Measurements from ENCODE around the gene CLGN.

Gene CLGN

DNA sequence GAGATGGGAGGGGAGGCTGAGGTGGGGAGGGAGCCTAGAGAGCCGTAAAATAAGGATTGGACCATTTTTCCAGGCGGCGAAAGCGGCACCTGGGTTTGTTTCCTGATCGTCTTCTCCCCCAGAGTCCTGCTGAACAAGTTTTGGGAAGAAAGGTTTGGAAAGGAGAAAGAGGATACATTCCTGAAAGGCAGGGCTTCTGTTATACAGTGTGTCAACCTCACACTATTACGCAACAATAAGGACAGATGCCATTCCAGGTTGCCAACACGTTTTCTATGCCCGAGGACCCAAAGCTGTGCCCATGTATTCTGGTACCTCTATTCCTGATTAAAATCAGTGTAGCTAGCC, 53.3 kb downstream of the CLGN start:
- no peak for DNase-seq

- peak; percentile 22 for DNase-seq
Measured at GRCh38 chr4:140373328-140374129, 53.9 kb downstream of the CLGN start, which contains the start of gene SCOC. Gene SCOC (plus strand): TSS chr4:140373646. CDS start chr4:140379171, 5,525 bp downstream.

DNA sequence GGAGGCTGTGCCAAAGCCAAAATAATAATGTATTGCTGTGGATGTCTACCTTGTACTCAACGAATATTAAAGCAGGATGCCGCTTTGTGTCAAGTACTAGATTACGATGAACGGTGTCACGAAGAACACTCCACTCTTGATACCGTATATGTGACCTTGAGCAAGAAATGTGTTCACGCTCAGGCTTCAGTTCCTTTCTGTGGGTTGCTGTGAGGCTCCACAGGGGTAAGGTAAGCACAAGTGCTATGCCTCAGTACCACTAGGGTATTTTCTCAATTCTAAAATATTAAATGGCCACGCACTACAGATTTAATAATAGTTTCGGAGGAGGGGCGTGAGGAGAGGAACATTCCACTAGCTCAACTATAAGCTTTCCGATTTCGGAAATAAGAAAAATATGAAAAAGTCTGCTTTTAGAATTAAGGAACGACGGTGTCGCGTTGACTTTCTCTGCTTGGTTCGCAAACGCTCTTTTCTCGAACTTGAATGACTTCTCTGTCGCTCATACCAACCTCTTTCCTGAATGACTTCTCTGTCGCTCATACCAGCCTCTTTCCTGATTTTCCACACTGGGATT, 54.6 kb downstream of the CLGN start:
- no peak for DNase-seq

- no peak for DNase-seq
Measured at GRCh38 chr4:140368686-140369085, 58.8 kb downstream of the CLGN start.

DNA sequence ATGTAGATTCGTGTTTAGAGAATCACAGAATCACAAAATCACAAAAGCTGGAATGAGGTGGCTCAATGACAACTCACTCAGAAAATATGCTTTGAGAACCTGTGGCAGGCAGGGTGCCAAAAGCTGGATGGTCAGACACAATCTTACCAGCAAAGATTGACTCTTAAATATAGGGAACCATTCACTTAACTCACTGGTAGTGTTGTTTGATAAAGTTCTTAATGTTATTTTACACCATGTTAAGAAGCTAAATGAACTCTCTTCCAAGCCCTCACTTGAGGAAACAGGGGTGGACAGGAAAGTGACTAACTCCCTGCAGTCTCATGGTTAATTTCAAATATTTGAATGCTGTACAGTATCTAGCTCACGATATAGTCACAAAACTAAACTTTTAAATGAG, 59.7 kb downstream of the CLGN start:
- DNase-seq = no peak

GRCh38 chr4:140363558-140363957, 63.9 kb downstream of the CLGN start:
- no peak for DNase-seq

- DNase-seq = no peak
Measured at GRCh38 chr4:140363051-140363450, 64.4 kb downstream of the CLGN start.

DNA sequence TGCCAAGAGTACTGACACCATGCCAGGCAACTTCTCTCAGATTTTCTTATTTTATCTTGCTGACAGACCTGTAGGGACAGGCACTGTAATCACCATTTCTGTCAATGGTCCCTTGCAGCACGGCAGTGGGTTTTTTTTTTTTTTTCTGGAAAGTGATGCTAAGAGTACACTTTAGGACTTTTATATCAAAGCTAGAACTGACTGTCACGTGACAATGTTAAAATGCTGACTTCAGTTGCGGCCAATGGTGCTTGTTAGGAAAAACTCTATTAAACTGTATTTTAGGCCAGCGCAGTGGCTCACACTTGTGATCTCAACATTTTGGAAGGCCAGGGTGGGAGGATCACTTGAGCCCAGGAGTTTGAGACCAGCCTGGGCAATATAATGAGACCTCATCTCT, 66.3 kb downstream of the CLGN start:
- no peak for DNase-seq

- DNase-seq = no peak
Measured at GRCh38 chr4:140359562-140360427, 67.7 kb downstream of the CLGN start.

DNA sequence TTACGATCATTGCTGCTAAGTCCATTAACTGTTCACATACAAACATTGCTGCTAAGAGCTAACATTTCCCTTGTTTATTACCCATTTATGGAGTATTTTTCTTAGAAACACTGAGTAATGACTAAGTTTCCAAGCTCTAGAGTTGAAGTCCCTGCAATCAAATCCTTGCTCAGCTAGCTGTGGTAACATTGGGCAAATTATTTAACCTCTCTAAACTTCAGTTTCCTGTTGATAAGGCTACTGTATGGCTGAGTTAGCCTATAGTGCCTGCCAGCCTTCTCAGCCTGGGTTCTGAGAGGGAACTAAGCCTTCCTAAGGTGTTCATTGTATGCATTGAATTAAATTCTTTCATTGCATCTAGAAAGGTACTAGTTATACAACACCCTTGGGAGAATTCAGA, 69.2 kb downstream of the CLGN start:
- no peak for DNase-seq

- DNase-seq = no peak
Measured at GRCh38 chr4:140357868-140358267, 69.6 kb downstream of the CLGN start.

DNA sequence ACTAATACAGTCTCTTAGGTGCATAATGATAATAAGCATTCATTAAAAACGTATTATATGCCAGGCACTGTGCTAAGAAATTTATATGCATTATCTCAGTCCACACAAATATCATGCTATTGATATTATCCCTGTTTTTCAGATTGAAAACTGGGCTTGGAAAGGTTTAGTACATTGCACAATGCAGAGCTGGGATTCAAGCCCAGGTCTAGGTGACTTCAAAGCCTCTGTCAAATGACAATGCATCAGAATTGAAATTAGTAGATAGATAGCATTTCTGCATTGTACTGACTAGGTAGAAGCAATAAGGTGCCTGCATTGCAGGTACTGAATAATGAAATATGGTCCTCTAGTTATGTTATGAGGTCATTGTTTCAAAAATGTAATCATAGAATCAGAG, 72.2 kb downstream of the CLGN start:
- DNase-seq = no peak

DNA sequence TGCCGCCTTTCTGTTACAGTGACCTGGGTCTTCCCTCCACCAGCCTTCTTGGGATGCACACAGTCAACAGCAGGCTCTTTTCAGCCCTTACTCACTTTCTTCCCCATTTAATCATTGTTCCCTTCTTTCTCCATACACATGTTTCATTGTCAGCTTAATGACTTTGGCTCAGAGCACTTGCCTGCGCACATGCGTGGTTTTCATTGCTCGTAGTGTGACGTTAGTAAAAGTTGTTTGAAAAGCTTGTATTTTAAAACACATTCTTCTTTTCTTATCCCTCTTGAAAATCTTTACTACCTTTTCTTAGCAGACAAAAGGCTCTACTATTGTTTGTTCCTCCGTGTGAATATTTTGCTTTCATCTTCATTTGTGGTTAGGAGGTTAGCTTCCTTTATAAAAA, 73.7 kb downstream of the CLGN start:
- DNase-seq = no peak

DNA sequence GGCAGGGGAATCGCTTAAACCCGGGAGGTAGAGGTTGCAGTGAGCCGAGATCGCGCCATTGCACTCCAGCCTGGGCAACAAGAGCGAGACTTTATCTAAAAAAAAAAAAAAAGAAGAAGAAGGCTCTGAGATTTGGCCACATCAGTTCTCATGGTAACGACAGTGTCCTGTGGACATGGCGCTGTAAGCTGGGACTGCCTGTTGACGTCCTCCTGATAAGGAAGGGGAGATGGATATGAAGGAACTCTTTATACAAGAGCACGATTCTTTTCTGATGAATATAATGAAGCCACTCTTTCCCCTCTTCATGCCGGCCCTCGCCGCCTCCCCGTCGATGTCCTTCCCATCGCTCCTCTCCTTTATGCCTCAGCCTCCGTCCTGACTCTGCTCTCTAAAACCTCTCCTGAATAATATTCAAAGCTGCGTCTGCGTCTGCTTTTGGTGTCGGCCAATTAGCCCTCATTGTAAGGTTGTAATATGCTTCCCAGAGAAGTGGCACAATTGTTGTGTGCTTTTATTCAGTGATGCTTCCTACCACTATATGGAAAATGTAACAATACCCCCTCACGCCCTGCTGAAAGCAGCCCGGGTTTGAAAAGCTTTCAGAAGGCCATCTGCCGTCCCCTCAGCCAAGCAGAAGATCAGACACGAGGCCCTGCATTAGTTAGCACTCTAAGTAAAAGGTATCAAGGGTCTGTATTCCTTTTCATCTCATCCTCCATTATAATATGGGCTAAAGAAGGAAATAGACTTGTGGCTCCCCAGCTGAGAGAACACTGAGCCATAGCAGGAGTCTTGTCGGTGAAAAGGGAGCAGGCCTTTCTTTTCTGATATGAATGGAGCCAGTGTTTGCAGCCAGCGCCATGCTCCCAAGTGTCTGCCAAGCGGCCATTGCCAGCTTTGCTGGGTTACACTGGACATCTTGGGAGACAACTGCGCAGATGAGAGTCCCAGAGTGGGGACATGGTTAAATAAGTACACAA, 76.1 kb downstream of the CLGN start:
- DNase-seq = no peak

DNA sequence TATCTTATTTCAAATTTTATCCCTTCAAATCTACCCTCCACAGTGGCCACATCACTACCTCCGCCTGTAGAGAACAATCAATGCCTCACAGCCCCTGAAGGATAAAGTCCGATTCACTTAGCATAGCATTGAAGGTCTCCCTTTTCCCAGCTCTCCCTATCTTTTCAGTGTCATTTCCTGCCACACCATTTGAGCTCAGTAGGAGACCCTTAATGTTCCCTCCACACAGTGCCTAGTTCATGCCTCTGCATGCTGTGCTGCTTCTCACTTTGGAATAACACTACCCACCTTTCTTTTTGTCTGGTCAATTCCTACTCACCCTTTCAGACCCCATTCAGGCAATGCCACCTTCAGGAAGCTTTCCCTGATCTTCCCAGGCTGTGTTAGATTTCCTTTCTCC, 77.6 kb downstream of the CLGN start:
- no peak for DNase-seq

GRCh38 chr4:140346136-140346535, 81.3 kb downstream of the CLGN start:
- DNase-seq = no peak

- no peak for DNase-seq
Measured at GRCh38 chr4:140344621-140345020, 82.8 kb downstream of the CLGN start.

- DNase-seq = no peak
Measured at GRCh38 chr4:140344101-140344500, 83.3 kb downstream of the CLGN start.

- DNase-seq = no peak
Measured at GRCh38 chr4:140343303-140343702, 84.1 kb downstream of the CLGN start.

DNA sequence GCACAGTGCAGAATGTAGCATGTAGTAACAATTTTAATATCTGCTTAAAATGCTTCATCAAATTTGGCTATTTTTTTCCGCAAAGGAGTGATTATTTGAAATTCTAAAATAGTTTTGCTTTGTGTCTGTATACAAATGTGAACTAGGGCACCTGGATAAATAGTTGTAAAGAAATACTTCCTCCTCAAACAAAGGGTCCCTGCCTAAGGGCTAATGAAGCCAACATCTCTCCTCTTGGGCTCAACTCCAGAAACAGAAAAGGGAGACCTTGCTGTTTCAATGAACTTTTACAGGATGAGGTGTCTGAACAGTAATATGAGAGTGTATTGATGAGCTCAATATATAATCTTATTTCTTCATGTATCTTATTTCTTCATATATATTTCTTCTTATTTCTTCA, 84.8 kb downstream of the CLGN start:
- no peak for DNase-seq

Data from cortex of kidney (tissue), 1 donor.